HG02885 (cell line): Measurements from ENCODE around the gene CCDC3.
"Not testable (repeated sequence)": the region's sequence is repeated elsewhere in the genome, so short reads cannot be mapped to it uniquely, and the experiment has no call there.

Source experiments
- ATAC-seq: cut with Tn5 transposase; IDR thresholded peaks from one replicate; pipeline ENCODE4 v1.9.1; 2021; ENCODE audit warnings: mild to moderate bottlenecking; ENCODE audit not compliant: unreplicated experiment, poor library complexity

Gene CCDC3

GRCh38 chr10:13001041-13001886 lies at the start of gene CCDC3:
CCDC3 (minus strand) TSS chr10:13001713; CDS start chr10:13001570, 143 bp downstream.
- no peak for ATAC-seq

- ATAC-seq: no peak
Observed at GRCh38 chr10:13051126-13051694, 49.7 kb upstream of the CCDC3 start.

- ATAC-seq: no peak
Observed at GRCh38 chr10:13049774-13050420, 48.4 kb upstream of the CCDC3 start.

- ATAC-seq: no peak
Observed at GRCh38 chr10:13048762-13049161, 47.2 kb upstream of the CCDC3 start.

- no peak for ATAC-seq
Observed at GRCh38 chr10:13047529-13048206, 46.2 kb upstream of the CCDC3 start.

- no peak for ATAC-seq
Observed at GRCh38 chr10:13046851-13047528, 45.5 kb upstream of the CCDC3 start.

- no peak for ATAC-seq
Observed at GRCh38 chr10:13043520-13043919, 42.0 kb upstream of the CCDC3 start.

- ATAC-seq: no peak
Observed at GRCh38 chr10:13039761-13040160, 38.2 kb upstream of the CCDC3 start.

- no peak for ATAC-seq
Observed at GRCh38 chr10:13038391-13038790, 36.9 kb upstream of the CCDC3 start.

GRCh38 chr10:13037832-13038231 lies 36.3 kb upstream of the CCDC3 start:
- no peak for ATAC-seq

GRCh38 chr10:13036841-13037240 lies 35.3 kb upstream of the CCDC3 start:
- ATAC-seq: no peak

- ATAC-seq: not testable (repeated sequence)
Observed at GRCh38 chr10:13035731-13036130, 34.2 kb upstream of the CCDC3 start.

- ATAC-seq: no peak
Observed at GRCh38 chr10:13026873-13027272, 25.4 kb upstream of the CCDC3 start.

GRCh38 chr10:13023754-13024153 lies 22.2 kb upstream of the CCDC3 start:
- no peak for ATAC-seq

GRCh38 chr10:13019280-13019679 lies 17.8 kb upstream of the CCDC3 start:
- no peak for ATAC-seq

- ATAC-seq: no peak
Observed at GRCh38 chr10:13018171-13018570, 16.7 kb upstream of the CCDC3 start.

- no peak for ATAC-seq
Observed at GRCh38 chr10:13016886-13017285, 15.4 kb upstream of the CCDC3 start.

- ATAC-seq: no peak
Observed at GRCh38 chr10:13016426-13016825, 14.9 kb upstream of the CCDC3 start.

- ATAC-seq: no peak
Observed at GRCh38 chr10:13006037-13006436, 4.5 kb upstream of the CCDC3 start.

- no peak for ATAC-seq
Observed at GRCh38 chr10:13003759-13004158, 2.2 kb upstream of the CCDC3 start.
